Neural progenitor cell (in vitro differentiated cells): ENCODE measurements around the gene HINT3.

Source experiments
- CTCF ChIP-seq: fragments of 200-600 bp; sonication (generic); IDR thresholded peaks from 2 replicates; pipeline ENCODE4 v1.5.1; 2017; ENCODE audit warnings: antibody characterized with exemption, mild to moderate bottlenecking
- EZH2phosphoT487 ChIP-seq: fragments of 200-600 bp; sonication (generic); IDR thresholded peaks from 2 replicates; pipeline ENCODE4 v1.6.1; 2017; ENCODE audit warnings: antibody characterized with exemption

DNA sequence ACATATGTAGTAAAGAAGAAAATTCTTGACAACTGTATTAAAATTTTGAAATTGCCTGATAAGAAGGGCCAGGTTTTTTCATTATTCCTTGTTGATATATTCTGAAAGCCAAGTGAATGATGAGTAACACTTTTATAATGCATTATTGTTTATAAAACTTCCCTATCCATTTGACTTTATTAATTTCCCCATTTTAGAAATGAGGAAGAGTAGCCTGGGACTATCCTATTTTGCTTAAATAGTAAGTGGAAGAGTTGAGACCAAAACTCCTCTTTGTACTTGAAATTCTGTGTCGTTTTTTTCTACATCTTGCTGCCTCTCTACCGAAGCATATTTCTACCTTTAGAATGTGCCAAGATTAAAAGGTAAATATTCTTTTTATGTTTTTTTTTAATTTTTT, 69.4 kb downstream of the HINT3 start:
- TF ChIP-seq CTCF = no peak
- no peak for TF ChIP-seq EZH2phosphoT487
